GM12878 (cell line): ENCODE measurements around the gene MYRFL. TPM values are rescaled to one million over a fixed set of nuclear protein-coding genes. Genes with fewer than 3 reads are reported as not detected.

ENCODE experiments used
- ATAC-seq: fragments of 200-7000 bp; cut with Tn5 transposase; 3 replicates; pipeline ENCODE4 v1.9.1; 2020; ENCODE audit warnings: mild to moderate bottlenecking, moderate library complexity
- BruUV-seq: library from RNA; stranded (reverse); fragments of 400-500 nt; replicated peaks from 2 replicates; lab custom pipeline; 2021; lab: Mats Ljungman, UMichigan
- CTCF ChIA-PET: fragments of 300-600 bp; sonication (Branson Sonifier 250); formaldehyde crosslinking; extraction: SDS; loops from one replicate; lab custom pipeline; 2021; ENCODE audit warnings: inconsistent platforms; lab: Yijun Ruan, JAX
- POLR2A ChIA-PET: fragments of 350-600 bp; formaldehyde crosslinking; extraction: SDS; loops from one replicate; lab custom pipeline; 2021; ENCODE audit warnings: inconsistent platforms; lab: Charles Lee
- RAD21 ChIA-PET: fragments of 300-600 bp; sonication (Branson Sonifier 250); formaldehyde crosslinking; loops from one replicate; lab custom pipeline; 2023; ENCODE audit warnings: antibody characterized with exemption; ENCODE audit not compliant: unreplicated experiment; lab: Charles Lee
- SMC1A ChIA-PET: fragments of 300-600 bp; sonication (Branson Sonifier 250); formaldehyde crosslinking; loops from one replicate; lab custom pipeline; 2023; ENCODE audit not compliant: unreplicated experiment, uncharacterized antibody; lab: Charles Lee
- DNase-seq: peaks from one replicate; pipeline ENCODE4 v3.0.0-alpha.2; 2011; ENCODE audit warnings: low read depth, low spot score
- FAIRE-seq: peaks from 3 replicates; lab custom pipeline; 2011; peaks lifted over from hg19 to GRCh38; lab: Jason Lieb, UNC
- H2AFZ ChIP-seq: 2 replicates; pipeline ENCODE4 v1.6.0; 2011; ENCODE audit warnings: low read depth, low read length, control low read depth; ENCODE audit not compliant: control insufficient read depth
- H3K27ac ChIP-seq: 2 replicates; pipeline ENCODE4 v1.5.1; 2011; ENCODE audit warnings: control low read depth; ENCODE audit not compliant: control insufficient read depth, insufficient read depth
- H3K27me3 ChIP-seq, 2 experiments: replicated peaks in 1 of 2; 2 replicates each; pipeline versions ENCODE4 v1.6.0 to v1.6.1; 2011; ENCODE audit warnings: low read length in 1 of 2; ENCODE audit not compliant: control insufficient read depth in 2 of 2, insufficient read depth in 2 of 2
- H3K36me3 ChIP-seq, 2 experiments: 2 replicates each; pipeline ENCODE4 v1.5.1; 2011; ENCODE audit warnings: low read length in 1 of 2; ENCODE audit not compliant: control insufficient read depth in 2 of 2, insufficient read depth in 2 of 2
- H3K4me1 ChIP-seq: 2 replicates; pipeline ENCODE4 v1.6.1; 2011; ENCODE audit warnings: mild to moderate bottlenecking, low read length, moderate library complexity, mixed read lengths; ENCODE audit not compliant: control insufficient read depth, insufficient read depth
- H3K4me2 ChIP-seq: 2 replicates; pipeline ENCODE4 v1.6.0; 2011; ENCODE audit warnings: control low read depth; ENCODE audit not compliant: control insufficient read depth, insufficient read depth
- H3K4me3 ChIP-seq: fragments of 200-600 bp; sonication (generic); 2 replicates; pipeline ENCODE4 v1.5.1; 2016
- H3K79me2 ChIP-seq: 2 replicates; pipeline ENCODE4 v1.6.0; 2011; ENCODE audit warnings: low read length; ENCODE audit not compliant: control insufficient read depth, insufficient read depth
- H3K9ac ChIP-seq: 2 replicates; pipeline ENCODE4 v1.8.0; 2011; ENCODE audit warnings: low read length, control low read depth, mixed read lengths; ENCODE audit not compliant: control insufficient read depth, insufficient read depth
- H3K9me3 ChIP-seq: replicated peaks from 3 replicates; pipeline ENCODE4 v1.5.1; 2011; ENCODE audit warnings: mild to moderate bottlenecking, low read length; ENCODE audit not compliant: control insufficient read depth, insufficient read depth
- H4K20me1 ChIP-seq: 2 replicates; pipeline ENCODE4 v1.6.0; 2011; ENCODE audit not compliant: control insufficient read depth, insufficient read depth
- BMI1 ChIP-seq: fragments of 450-650 bp; IDR thresholded peaks from 2 replicates; pipeline ENCODE4 v1.6.1; 2016; ENCODE audit warnings: mild to moderate bottlenecking, moderate library complexity, borderline replicate concordance
- BRCA1 ChIP-seq: IDR thresholded peaks from 2 replicates; pipeline ENCODE4 v1.6.1; 2011; ENCODE audit warnings: low read depth, low read length, improper control_type of control experiment
- CREB1 ChIP-seq: IDR thresholded peaks from 2 replicates; pipeline ENCODE4 v1.6.1; 2012; ENCODE audit warnings: low read depth, mild to moderate bottlenecking, inconsistent platforms
- JUNB ChIP-seq: IDR thresholded peaks from 2 replicates; pipeline ENCODE4 v1.6.1; 2016; ENCODE audit warnings: antibody characterized with exemption, mild to moderate bottlenecking
- KDM1A ChIP-seq: fragments of 200-600 bp; sonication (generic); IDR thresholded peaks from 2 replicates; pipeline ENCODE4 v1.6.1; 2016; ENCODE audit warnings: borderline replicate concordance
- MXI1 ChIP-seq: fragments of 150-350 bp; IDR thresholded peaks from 2 replicates; pipeline ENCODE4 v1.6.1; 2011; ENCODE audit warnings: low read depth, mild to moderate bottlenecking, inconsistent platforms, low read length, improper control_type of control experiment
- NFIC ChIP-seq: IDR thresholded peaks from 2 replicates; pipeline ENCODE4 v1.6.1; 2012; ENCODE audit warnings: low read depth, mild to moderate bottlenecking, inconsistent platforms, low read length, moderate library complexity
- NFYB ChIP-seq: IDR thresholded peaks from 2 replicates; pipeline ENCODE4 v1.6.1; 2011; ENCODE audit warnings: low read depth, mild to moderate bottlenecking, low read length, improper control_type of control experiment, moderate library complexity; ENCODE audit not compliant: insufficient read depth
- RB1 ChIP-seq: fragments of 450-650 bp; formaldehyde crosslinking; IDR thresholded peaks from 2 replicates; pipeline ENCODE4 v1.6.1; 2017; ENCODE audit warnings: mild to moderate bottlenecking, borderline replicate concordance
- SMAD5 ChIP-seq: IDR thresholded peaks from 2 replicates; pipeline ENCODE4 v1.6.1; 2016; ENCODE audit warnings: antibody characterized with exemption, low read depth
- WGBS: methylation state at CpG from one replicate; pipeline ENCODE4 v1.1.6; 2016; ENCODE audit warnings: low lambda C conversion rate; ENCODE audit not compliant: insufficient replicate concordance, insufficient coverage; ENCODE audit errors: missing lambda C conversion rate; 5-methylcytosine and 5-hydroxymethylcytosine counted together
- in situ Hi-C: fragments of 300-500 bp; cut with MboI; formaldehyde crosslinking; loops from 9 replicates; pipeline ENCODE4 v1.14.3; 2018; ENCODE audit warnings: mixed read lengths
- intact Hi-C: fragments of 100-400 bp; cut with micrococcal nuclease; formaldehyde crosslinking; loops from one replicate; pipeline ENCODE4 v1.14.2; 2022; ENCODE audit not compliant: unreplicated experiment
- polyA plus RNA-seq, 11 experiments: library from polyadenylated mRNA; depleted of rRNA in 4 of 11; unstranded in 6 of 11; stranded (reverse) in 5 of 11; fragments of >200 nt; fragmentation: Nextera tagmentation in 4 of 11; fragmentation: Illumina TruSeq in 1 of 11; extraction: Ambion mirVana in 4 of 11; extraction: Trizol in 1 of 11; gene quantifications; 1 replicate in 1 of 11; 2 replicates in 10 of 11; pipeline versions ENCODE4 v1.2.1 to v1.2.3, GENCODE V29; 2011 to 2016; ENCODE audit warnings: inconsistent platforms in 2 of 11, missing spikeins in 2 of 11, low read depth in 1 of 11
- total RNA-seq, 4 experiments: library from RNA; depleted of rRNA in 3 of 4; stranded (reverse); fragments of >200 nt in 3 of 4; fragmentation: Illumina TruSeq in 1 of 4; extraction: Trizol in 1 of 4; gene quantifications; 2 replicates each; pipeline versions ENCODE4 v1.2.1 to v1.2.3, GENCODE V29; 2013 to 2021
- TF ChIP-seq, protein P1 (sequence below): fragments of 450-650 bp; IDR thresholded peaks from 2 replicates; pipeline ENCODE4 v1.6.1; 2017; ENCODE audit warnings: mild to moderate bottlenecking, moderate library complexity
- TF ChIP-seq, protein P2 (sequence below): IDR thresholded peaks from 2 replicates; pipeline ENCODE4 v1.6.1; 2011; ENCODE audit warnings: mild to moderate bottlenecking, low read depth, low read length, moderate library complexity; ENCODE audit not compliant: insufficient replicate concordance
- TF ChIP-seq, protein P3 (sequence below): IDR thresholded peaks from 2 replicates; pipeline ENCODE4 v1.6.1; 2011; ENCODE audit warnings: low read depth, low read length, improper control_type of control experiment, borderline replicate concordance
- TF ChIP-seq, protein P4 (sequence below): IDR thresholded peaks from 2 replicates; pipeline ENCODE4 v1.6.1; 2011; ENCODE audit warnings: low read depth, mild to moderate bottlenecking, low read length, moderate library complexity, borderline replicate concordance; ENCODE audit errors: extremely low read depth
- TF ChIP-seq, protein P5 (sequence below): fragments of 450-650 bp; IDR thresholded peaks from 2 replicates; pipeline ENCODE4 v1.6.1; 2017; ENCODE audit warnings: borderline replicate concordance

The MYRFL gene
- total and polyA plus RNA-seq, 10 of the 15 experiments (the other 5 are each of a cell fraction or from before 2014, with no cell fraction given) = 0.24 to 1.8 (median 0.64) TPM

DNA sequence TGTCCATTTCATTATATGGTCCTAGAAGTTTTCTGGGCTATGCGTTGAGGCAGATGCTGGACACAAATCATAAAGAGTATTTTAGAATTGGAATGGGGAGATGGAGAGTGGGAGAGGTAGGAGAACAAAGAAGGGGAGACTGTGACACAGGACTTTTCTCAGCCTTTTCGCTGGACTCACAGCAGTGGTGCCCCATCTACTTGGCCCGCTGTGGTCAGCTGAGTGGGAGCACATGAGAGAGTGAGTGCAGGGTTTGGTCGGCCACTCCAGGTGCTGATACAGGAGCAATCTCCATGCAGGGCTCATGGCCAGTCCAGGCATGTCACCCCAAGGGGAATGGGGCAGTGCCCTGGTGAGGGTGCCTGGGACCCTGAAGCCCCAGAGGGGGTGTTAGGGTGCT is 109.0 kb downstream of the MYRFL start (continued):
- TF ChIP-seq, protein P1, sequence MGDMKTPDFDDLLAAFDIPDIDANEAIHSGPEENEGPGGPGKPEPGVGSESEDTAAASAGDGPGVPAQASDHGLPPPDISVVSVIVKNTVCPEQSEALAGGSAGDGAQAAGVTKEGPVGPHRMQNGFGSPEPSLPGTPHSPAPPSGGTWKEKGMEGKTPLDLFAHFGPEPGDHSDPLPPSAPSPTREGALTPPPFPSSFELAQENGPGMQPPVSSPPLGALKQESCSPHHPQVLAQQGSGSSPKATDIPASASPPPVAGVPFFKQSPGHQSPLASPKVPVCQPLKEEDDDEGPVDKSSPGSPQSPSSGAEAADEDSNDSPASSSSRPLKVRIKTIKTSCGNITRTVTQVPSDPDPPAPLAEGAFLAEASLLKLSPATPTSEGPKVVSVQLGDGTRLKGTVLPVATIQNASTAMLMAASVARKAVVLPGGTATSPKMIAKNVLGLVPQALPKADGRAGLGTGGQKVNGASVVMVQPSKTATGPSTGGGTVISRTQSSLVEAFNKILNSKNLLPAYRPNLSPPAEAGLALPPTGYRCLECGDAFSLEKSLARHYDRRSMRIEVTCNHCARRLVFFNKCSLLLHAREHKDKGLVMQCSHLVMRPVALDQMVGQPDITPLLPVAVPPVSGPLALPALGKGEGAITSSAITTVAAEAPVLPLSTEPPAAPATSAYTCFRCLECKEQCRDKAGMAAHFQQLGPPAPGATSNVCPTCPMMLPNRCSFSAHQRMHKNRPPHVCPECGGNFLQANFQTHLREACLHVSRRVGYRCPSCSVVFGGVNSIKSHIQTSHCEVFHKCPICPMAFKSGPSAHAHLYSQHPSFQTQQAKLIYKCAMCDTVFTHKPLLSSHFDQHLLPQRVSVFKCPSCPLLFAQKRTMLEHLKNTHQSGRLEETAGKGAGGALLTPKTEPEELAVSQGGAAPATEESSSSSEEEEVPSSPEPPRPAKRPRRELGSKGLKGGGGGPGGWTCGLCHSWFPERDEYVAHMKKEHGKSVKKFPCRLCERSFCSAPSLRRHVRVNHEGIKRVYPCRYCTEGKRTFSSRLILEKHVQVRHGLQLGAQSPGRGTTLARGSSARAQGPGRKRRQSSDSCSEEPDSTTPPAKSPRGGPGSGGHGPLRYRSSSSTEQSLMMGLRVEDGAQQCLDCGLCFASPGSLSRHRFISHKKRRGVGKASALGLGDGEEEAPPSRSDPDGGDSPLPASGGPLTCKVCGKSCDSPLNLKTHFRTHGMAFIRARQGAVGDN = no peak
- no peak for TF ChIP-seq RB1

DNA sequence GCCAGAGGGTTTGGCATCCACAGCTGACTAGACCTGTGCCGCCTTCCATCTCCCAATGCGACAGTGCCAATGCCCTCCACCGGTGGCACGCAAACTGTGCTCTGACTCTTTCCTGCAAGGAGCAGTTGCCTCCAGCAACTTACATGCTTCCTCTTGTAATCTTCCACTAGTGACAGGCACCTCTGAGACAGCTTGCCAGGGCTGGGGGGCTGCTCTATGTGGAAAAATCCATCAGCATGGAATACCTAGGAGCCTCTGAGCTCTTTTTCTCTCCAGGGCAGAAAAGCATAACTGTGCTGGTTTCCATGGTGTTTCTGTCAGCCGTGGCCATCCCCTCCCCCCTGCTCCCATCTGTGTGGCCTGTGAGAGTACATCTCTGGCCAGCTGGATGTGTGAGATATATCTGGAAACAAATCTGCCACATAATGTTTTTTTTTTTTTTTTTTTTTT is 110.6 kb downstream of the MYRFL start:
- no peaks in the 10 kb centered on the region for H4K20me1 ChIP-seq
- no peak overlapping the region for H3K4me3 ChIP-seq
- H3K36me3 ChIP-seq = no peaks in the 10 kb centered on the region
- H3K27ac ChIP-seq = no peak overlapping the region
- SMC1A ChIA-PET = no interaction called here
- H3K9me3 ChIP-seq = no peaks in the 10 kb centered on the region
- no peak overlapping the region for H3K4me2 ChIP-seq
- in situ Hi-C loops (no loop called here), intact Hi-C loops (no loop called here)
- H3K79me2 ChIP-seq = no peaks in the 10 kb centered on the region
- ATAC-seq = no peak
- no peak for DNase-seq
- RAD21 ChIA-PET = no interaction called here
- 64% methylated on average over 5 of the region's 5 CpGs for WGBS
- H3K9ac ChIP-seq = no peak overlapping the region
- CTCF ChIA-PET = no interaction called here
- H2AFZ ChIP-seq = no peak overlapping the region
- BruUV-seq = no TSS peak
- H3K27me3 ChIP-seq = no peaks in the 10 kb centered on the region
- FAIRE-seq = no peak
- POLR2A ChIA-PET = no interaction called here
- H3K4me1 ChIP-seq = peaks cover 5% of the 10 kb centered on the region; the same call in 1 of the 2 replicates
- TF ChIP-seq, protein P2, sequence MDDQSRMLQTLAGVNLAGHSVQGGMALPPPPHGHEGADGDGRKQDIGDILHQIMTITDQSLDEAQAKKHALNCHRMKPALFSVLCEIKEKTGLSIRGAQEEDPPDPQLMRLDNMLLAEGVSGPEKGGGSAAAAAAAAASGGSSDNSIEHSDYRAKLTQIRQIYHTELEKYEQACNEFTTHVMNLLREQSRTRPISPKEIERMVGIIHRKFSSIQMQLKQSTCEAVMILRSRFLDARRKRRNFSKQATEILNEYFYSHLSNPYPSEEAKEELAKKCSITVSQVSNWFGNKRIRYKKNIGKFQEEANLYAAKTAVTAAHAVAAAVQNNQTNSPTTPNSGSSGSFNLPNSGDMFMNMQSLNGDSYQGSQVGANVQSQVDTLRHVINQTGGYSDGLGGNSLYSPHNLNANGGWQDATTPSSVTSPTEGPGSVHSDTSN = no peak
- TF ChIP-seq NFYB (no peak), CREB1 (no peak), SMAD5 (no peak), NFIC (no peak), KDM1A (no peak), BMI1 (no peak), RB1 (no peak), MXI1 (no peak), BRCA1 (no peak), JUNB (no peak)
- TF ChIP-seq, protein P3, sequence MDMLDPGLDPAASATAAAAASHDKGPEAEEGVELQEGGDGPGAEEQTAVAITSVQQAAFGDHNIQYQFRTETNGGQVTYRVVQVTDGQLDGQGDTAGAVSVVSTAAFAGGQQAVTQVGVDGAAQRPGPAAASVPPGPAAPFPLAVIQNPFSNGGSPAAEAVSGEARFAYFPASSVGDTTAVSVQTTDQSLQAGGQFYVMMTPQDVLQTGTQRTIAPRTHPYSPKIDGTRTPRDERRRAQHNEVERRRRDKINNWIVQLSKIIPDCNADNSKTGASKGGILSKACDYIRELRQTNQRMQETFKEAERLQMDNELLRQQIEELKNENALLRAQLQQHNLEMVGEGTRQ = no peak
- TF ChIP-seq, protein P4, sequence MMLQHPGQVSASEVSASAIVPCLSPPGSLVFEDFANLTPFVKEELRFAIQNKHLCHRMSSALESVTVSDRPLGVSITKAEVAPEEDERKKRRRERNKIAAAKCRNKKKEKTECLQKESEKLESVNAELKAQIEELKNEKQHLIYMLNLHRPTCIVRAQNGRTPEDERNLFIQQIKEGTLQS = no peak
- TF ChIP-seq, protein P5, sequence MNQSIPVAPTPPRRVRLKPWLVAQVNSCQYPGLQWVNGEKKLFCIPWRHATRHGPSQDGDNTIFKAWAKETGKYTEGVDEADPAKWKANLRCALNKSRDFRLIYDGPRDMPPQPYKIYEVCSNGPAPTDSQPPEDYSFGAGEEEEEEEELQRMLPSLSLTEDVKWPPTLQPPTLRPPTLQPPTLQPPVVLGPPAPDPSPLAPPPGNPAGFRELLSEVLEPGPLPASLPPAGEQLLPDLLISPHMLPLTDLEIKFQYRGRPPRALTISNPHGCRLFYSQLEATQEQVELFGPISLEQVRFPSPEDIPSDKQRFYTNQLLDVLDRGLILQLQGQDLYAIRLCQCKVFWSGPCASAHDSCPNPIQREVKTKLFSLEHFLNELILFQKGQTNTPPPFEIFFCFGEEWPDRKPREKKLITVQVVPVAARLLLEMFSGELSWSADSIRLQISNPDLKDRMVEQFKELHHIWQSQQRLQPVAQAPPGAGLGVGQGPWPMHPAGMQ = no peak
